Hepatocyte (in vitro differentiated cells): Measurements from ENCODE around the gene RNF213. TPM values are rescaled to one million over a fixed set of nuclear protein-coding genes. Genes with fewer than 3 reads are reported as not detected.

Experiments
- DNase-seq: peaks from one replicate; pipeline ENCODE4 v3.0.0-alpha.2; 2016; ENCODE audit warnings: low spot score
- H2AFZ ChIP-seq: fragments of 200-600 bp; sonication (generic); 2 replicates; pipeline ENCODE4 v1.6.0; 2016; ENCODE audit warnings: antibody characterized with exemption, mild to moderate bottlenecking
- H3K27ac ChIP-seq: fragments of 200-600 bp; sonication (generic); 2 replicates; pipeline ENCODE4 v1.5.1; 2016; ENCODE audit warnings: mild to moderate bottlenecking
- H3K27me3 ChIP-seq: fragments of 200-600 bp; sonication (generic); 2 replicates; pipeline ENCODE4 v1.6.1; 2016
- H3K36me3 ChIP-seq: fragments of 200-600 bp; sonication (generic); replicated peaks from 2 replicates; pipeline ENCODE4 v1.5.1; 2016; ENCODE audit warnings: low read depth; ENCODE audit not compliant: insufficient read depth
- H3K4me1 ChIP-seq: fragments of 200-600 bp; sonication (generic); 2 replicates; pipeline ENCODE4 v1.5.1; 2016; ENCODE audit warnings: mild to moderate bottlenecking, moderate library complexity; ENCODE audit not compliant: insufficient read depth
- H3K4me2 ChIP-seq: fragments of 200-600 bp; sonication (generic); 2 replicates; pipeline ENCODE4 v1.6.0; 2016
- H3K4me3 ChIP-seq: fragments of 200-600 bp; sonication (generic); 2 replicates; pipeline ENCODE4 v1.5.1; 2016; ENCODE audit warnings: mild to moderate bottlenecking
- H3K79me2 ChIP-seq: fragments of 200-600 bp; sonication (generic); 2 replicates; pipeline ENCODE4 v1.6.0; 2017; ENCODE audit warnings: mild to moderate bottlenecking
- H3K9me2 ChIP-seq: fragments of 200-600 bp; sonication (generic); replicated peaks from 2 replicates; pipeline ENCODE4 v1.6.0; 2017; ENCODE audit warnings: mild to moderate bottlenecking; ENCODE audit not compliant: insufficient read depth
- H3K9me3 ChIP-seq: fragments of 200-600 bp; sonication (generic); 2 replicates; pipeline ENCODE4 v1.5.1; 2016; ENCODE audit warnings: low read depth, mild to moderate bottlenecking
- H4K20me1 ChIP-seq: fragments of 200-600 bp; sonication (generic); 2 replicates; pipeline ENCODE4 v1.6.0; 2016; ENCODE audit warnings: mild to moderate bottlenecking; ENCODE audit not compliant: insufficient read depth, poor library complexity, severe bottlenecking
- EZH2 ChIP-seq: fragments of 200-600 bp; sonication (generic); IDR thresholded peaks from 2 replicates; pipeline ENCODE4 v1.6.1; 2016; ENCODE audit warnings: antibody characterized with exemption, mild to moderate bottlenecking, borderline replicate concordance
- EZH2phosphoT487 ChIP-seq: fragments of 200-600 bp; sonication (generic); IDR thresholded peaks from one replicate; pipeline ENCODE4 v1.6.1; 2018; ENCODE audit warnings: antibody characterized with exemption, mild to moderate bottlenecking, low read depth, moderate library complexity; ENCODE audit not compliant: unreplicated experiment, severe bottlenecking
- WGBS: methylation state at CpG from one replicate; pipeline ENCODE4 v1.1.6; 2016; ENCODE audit warnings: low lambda C conversion rate; ENCODE audit errors: missing lambda C conversion rate; 5-methylcytosine and 5-hydroxymethylcytosine counted together
- polyA plus RNA-seq: library from polyadenylated mRNA; unstranded; fragments of >200 nt; fragmentation: Nextera tagmentation; extraction: Ambion mirVana; gene quantifications from 2 replicates; pipeline ENCODE4 v1.2.1, GENCODE V29; 2016
- total RNA-seq: library from RNA; depleted of rRNA; stranded (reverse); fragments of >200 nt; gene quantifications from 2 replicates; pipeline ENCODE4 v1.2.3, GENCODE V29; 2014
- TF ChIP-seq, protein P1 (sequence below): fragments of 200-600 bp; sonication (generic); IDR thresholded peaks from 2 replicates; pipeline ENCODE4 v1.5.1; 2016; ENCODE audit warnings: antibody characterized with exemption, mild to moderate bottlenecking; ENCODE audit not compliant: poor library complexity

RNF213 gene
- total and polyA plus RNA-seq, 2 experiments from 2014 or later, result 21.1 to 57.4 TPM

DNA sequence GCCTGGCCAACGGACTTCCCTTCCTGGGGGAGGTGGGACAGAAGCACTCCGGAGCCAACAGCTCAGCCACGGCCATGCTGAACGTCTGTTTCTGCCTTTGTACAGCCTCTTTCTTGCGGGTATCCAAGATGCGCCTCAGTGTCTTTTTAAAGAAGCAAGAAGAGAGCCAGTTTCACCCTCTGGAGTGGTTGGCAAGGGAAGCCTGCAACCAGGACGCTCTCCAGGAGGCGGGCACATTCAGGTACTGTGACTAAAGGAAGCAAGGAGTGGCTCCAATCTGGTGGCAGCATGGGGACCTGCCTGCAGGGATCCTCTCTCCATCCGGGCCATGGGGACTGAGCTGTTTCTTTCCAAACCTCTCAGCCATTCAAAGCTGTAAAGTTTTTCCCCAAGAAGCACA is 93.7 kb downstream of the RNF213 start:
- TF ChIP-seq, protein P1, sequence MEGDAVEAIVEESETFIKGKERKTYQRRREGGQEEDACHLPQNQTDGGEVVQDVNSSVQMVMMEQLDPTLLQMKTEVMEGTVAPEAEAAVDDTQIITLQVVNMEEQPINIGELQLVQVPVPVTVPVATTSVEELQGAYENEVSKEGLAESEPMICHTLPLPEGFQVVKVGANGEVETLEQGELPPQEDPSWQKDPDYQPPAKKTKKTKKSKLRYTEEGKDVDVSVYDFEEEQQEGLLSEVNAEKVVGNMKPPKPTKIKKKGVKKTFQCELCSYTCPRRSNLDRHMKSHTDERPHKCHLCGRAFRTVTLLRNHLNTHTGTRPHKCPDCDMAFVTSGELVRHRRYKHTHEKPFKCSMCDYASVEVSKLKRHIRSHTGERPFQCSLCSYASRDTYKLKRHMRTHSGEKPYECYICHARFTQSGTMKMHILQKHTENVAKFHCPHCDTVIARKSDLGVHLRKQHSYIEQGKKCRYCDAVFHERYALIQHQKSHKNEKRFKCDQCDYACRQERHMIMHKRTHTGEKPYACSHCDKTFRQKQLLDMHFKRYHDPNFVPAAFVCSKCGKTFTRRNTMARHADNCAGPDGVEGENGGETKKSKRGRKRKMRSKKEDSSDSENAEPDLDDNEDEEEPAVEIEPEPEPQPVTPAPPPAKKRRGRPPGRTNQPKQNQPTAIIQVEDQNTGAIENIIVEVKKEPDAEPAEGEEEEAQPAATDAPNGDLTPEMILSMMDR, result no peak
- no peak for TF ChIP-seq EZH2phosphoT487
- TF ChIP-seq EZH2, result no peak
- Histone ChIP-seq H2AFZ (no peak overlapping the region), H3K4me1 (no peaks in the 10 kb centered on the region), H3K27ac (no peak overlapping the region), H3K9me3 (no peaks in the 10 kb centered on the region), H3K4me3 (no peak overlapping the region), H3K27me3 (no peaks in the 10 kb centered on the region), H3K4me2 (no peak overlapping the region), H3K9me2 (no peaks in the 10 kb centered on the region), H3K36me3 (no peaks in the 10 kb centered on the region), H4K20me1 (no peaks in the 10 kb centered on the region), H3K79me2 (no peaks in the 10 kb centered on the region)
- no peak for DNase-seq
- WGBS, result 96% methylated on average over 9 of the region's 9 CpGs

DNA sequence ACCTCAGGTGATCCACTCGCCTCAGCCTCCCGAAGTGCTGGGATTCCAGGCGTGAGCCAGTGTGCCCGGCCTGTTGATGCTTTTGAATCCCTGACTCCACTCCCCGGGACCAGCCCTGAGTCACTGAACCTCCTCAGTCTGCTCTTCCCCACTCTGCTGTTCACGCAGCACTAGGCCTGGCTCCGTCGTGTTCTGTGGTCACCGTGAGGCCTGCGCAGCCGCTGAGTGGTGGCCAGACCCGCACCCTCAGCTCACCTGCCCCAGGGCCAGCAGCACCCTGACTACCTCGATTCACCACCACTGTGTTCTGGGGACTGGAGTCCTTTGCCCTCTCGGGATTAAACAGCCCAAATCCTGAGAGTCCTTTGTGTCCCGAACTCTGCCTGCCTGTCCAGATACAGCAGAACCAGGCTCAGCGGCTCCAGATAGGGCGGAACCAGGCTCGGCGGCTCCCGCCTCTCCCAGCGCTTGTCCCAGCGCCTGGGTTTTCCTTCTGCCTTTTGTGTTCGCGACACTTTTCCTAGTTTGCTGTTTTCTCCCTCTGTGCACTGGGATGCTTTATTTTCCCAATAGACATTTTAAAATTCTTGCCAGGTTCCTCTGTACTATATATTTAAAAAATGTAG is 95.7 kb downstream of the RNF213 start:
- no peaks in the 10 kb centered on the region for H3K27me3 ChIP-seq
- H3K9me2 ChIP-seq, result no peaks in the 10 kb centered on the region
- H3K9me3 ChIP-seq, result no peaks in the 10 kb centered on the region
- DNase-seq, result no peak
- H3K27ac ChIP-seq, result no peak overlapping the region
- H3K36me3 ChIP-seq, result no peaks in the 10 kb centered on the region
- H3K4me2 ChIP-seq, result no peak overlapping the region
- TF ChIP-seq EZH2phosphoT487, result no peak
- no peak for TF ChIP-seq EZH2
- TF ChIP-seq, protein P1, result no peak
- H3K4me3 ChIP-seq, result no peak overlapping the region
- H3K4me1 ChIP-seq, result no peaks in the 10 kb centered on the region
- H2AFZ ChIP-seq, result no peak overlapping the region
- 98% methylated on average over 24 of the region's 24 CpGs for WGBS
- no peaks in the 10 kb centered on the region for H4K20me1 ChIP-seq
- no peaks in the 10 kb centered on the region for H3K79me2 ChIP-seq

DNA sequence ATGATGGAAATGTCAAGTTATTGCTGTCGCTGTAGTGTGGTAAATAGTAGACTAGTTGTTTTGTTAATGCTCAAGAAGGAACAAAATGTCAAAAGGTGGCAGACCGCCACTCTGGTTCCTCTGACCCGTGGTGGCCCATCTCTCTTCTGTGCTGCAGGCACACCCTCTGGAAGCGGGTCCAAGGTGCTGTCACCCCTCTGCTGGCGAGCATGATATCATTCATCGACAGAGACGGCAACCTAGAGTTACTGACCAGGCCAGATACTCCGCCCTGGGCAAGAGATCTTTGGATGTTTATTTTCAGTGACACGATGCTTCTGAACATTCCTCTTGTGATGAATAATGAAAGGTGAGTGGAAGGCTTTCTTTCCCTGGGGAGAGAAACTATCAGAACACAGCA is 97.5 kb downstream of the RNF213 start:
- WGBS, result 97% methylated on average over 9 of the region's 9 CpGs
- H3K9me3 ChIP-seq, result no peaks in the 10 kb centered on the region
- H4K20me1 ChIP-seq, result no peaks in the 10 kb centered on the region
- H3K9me2 ChIP-seq, result no peaks in the 10 kb centered on the region
- H3K4me3 ChIP-seq, result no peak overlapping the region
- no peak overlapping the region for H3K27ac ChIP-seq
- H3K4me1 ChIP-seq, result no peaks in the 10 kb centered on the region
- no peaks in the 10 kb centered on the region for H3K27me3 ChIP-seq
- DNase-seq, result no peak
- H3K36me3 ChIP-seq, result no peaks in the 10 kb centered on the region
- H3K4me2 ChIP-seq, result no peak overlapping the region
- TF ChIP-seq EZH2 (no peak), EZH2phosphoT487 (no peak)
- TF ChIP-seq, protein P1, result no peak
- no peak overlapping the region for H2AFZ ChIP-seq
- no peaks in the 10 kb centered on the region for H3K79me2 ChIP-seq

DNA sequence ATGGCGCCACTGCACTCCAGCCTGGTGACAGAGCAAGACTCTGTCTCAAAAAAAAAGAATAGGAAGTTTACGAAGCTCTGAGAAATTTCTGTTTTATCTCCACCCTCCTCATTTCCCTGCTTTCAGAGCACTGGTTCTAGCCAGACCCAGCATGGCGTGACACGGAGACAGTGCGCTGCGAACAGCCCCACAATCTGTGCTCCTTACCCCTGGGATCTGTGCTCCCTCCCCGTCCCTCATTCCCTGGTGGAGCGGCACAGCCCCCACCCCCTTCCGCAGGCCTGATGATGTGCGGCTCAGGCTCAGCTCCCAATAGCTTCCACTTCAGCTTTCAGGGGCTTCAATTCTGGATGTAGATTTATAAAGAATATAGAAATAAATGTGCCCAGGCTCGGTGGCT is 98.2 kb downstream of the RNF213 start:
- H3K79me2 ChIP-seq, result no peaks in the 10 kb centered on the region
- no peak overlapping the region for H2AFZ ChIP-seq
- no peak overlapping the region for H3K4me3 ChIP-seq
- H3K9me3 ChIP-seq, result no peaks in the 10 kb centered on the region
- no peak overlapping the region for H3K4me2 ChIP-seq
- no peak for TF ChIP-seq EZH2phosphoT487
- no peak for TF ChIP-seq EZH2
- TF ChIP-seq, protein P1, result no peak
- H3K27ac ChIP-seq, result no peak overlapping the region
- no peaks in the 10 kb centered on the region for H3K4me1 ChIP-seq
- no peaks in the 10 kb centered on the region for H3K27me3 ChIP-seq
- DNase-seq, result no peak
- WGBS, result 94% methylated on average over 11 of the region's 11 CpGs
- no peaks in the 10 kb centered on the region for H3K36me3 ChIP-seq
- no peaks in the 10 kb centered on the region for H3K9me2 ChIP-seq
- no peaks in the 10 kb centered on the region for H4K20me1 ChIP-seq
